Hematopoietic multipotent progenitor cell (in vitro differentiated cells): ENCODE measurements around the gene FITM1. TPM values are rescaled to one million over a fixed set of nuclear protein-coding genes. Genes with fewer than 3 reads are reported as not detected.

ENCODE experiments used
- DNase-seq, 3 donors: peaks; one replicate each; pipeline ENCODE4 v3.0.0-alpha.2; 2011 to 2015; ENCODE audit warnings: low read depth in 2 of 3, low spot score in 2 of 3
- total RNA-seq: library from RNA; depleted of rRNA; stranded (reverse); fragments of >200 nt; gene quantifications from one replicate; pipeline ENCODE4 v1.2.3, GENCODE V29; 2012

The FITM1 gene
- total RNA-seq, 1 donor: 2.7 TPM

- DNase-seq: no peak
Measured at GRCh38 chr14:24116128-24116814, 14.2 kb upstream of the FITM1 start.

GRCh38 chr14:24117179-24117578 is 13.3 kb upstream of the FITM1 start:
- DNase-seq: no peak

- DNase-seq: no peak
Measured at GRCh38 chr14:24119691-24120090, 10.8 kb upstream of the FITM1 start.

- DNase-seq: no peak
Measured at GRCh38 chr14:24121210-24121609, 9.2 kb upstream of the FITM1 start.

GRCh38 chr14:24122416-24122815 is 8.0 kb upstream of the FITM1 start:
- DNase-seq: no peak

- DNase-seq: no peak
Measured at GRCh38 chr14:24122898-24123297, 7.6 kb upstream of the FITM1 start.

- DNase-seq: no peak
Measured at GRCh38 chr14:24123424-24124417, 6.7 kb upstream of the FITM1 start.

- no peak for DNase-seq
Measured at GRCh38 chr14:24126939-24127338, 3.5 kb upstream of the FITM1 start.

GRCh38 chr14:24127673-24128072 is 2.8 kb upstream of the FITM1 start:
- DNase-seq: no peak

- no peak for DNase-seq
Measured at GRCh38 chr14:24129410-24129998, 955 bp upstream of the FITM1 start.

GRCh38 chr14:24130717-24131548 is 474 bp downstream of the FITM1 start:
- no peak for DNase-seq

- DNase-seq: no peak
Measured at GRCh38 chr14:24131549-24131966, 1.1 kb downstream of the FITM1 start.

- DNase-seq: peak in 1 of 3 donors; percentile 33
Measured at GRCh38 chr14:24132061-24132685, 1.7 kb downstream of the FITM1 start.

GRCh38 chr14:24132976-24133375 is 2.5 kb downstream of the FITM1 start:
- DNase-seq: no peak

GRCh38 chr14:24133735-24134134 is 3.3 kb downstream of the FITM1 start:
- DNase-seq: no peak

- no peak for DNase-seq
Measured at GRCh38 chr14:24135584-24135833, 5.0 kb downstream of the FITM1 start.

- DNase-seq: peak; percentile 87 to 93 (median 92)
Measured at GRCh38 chr14:24135834-24136683, 5.6 kb downstream of the FITM1 start, which contains the start of gene PSME1. Gene PSME1, plus strand, starts transcription at chr14:24136194. Its CDS starts 69 bp downstream, at chr14:24136263.

GRCh38 chr14:24136684-24137528 is 6.4 kb downstream of the FITM1 start:
- no peak for DNase-seq
